GM03348 (cell line): ENCODE results near the gene TMEM212.
A peak's percentile ranks its signal among the peaks of the same experiment; 100 is the strongest.
"Not testable (repeated sequence)": the region's sequence is repeated elsewhere in the genome, so short reads cannot be mapped to it uniquely, and the experiment has no call there.

Source experiments
- DNase-seq: peaks from one replicate; pipeline ENCODE4 v3.0.0; 2012; ENCODE audit warnings: low spot score

Gene TMEM212

DNA sequence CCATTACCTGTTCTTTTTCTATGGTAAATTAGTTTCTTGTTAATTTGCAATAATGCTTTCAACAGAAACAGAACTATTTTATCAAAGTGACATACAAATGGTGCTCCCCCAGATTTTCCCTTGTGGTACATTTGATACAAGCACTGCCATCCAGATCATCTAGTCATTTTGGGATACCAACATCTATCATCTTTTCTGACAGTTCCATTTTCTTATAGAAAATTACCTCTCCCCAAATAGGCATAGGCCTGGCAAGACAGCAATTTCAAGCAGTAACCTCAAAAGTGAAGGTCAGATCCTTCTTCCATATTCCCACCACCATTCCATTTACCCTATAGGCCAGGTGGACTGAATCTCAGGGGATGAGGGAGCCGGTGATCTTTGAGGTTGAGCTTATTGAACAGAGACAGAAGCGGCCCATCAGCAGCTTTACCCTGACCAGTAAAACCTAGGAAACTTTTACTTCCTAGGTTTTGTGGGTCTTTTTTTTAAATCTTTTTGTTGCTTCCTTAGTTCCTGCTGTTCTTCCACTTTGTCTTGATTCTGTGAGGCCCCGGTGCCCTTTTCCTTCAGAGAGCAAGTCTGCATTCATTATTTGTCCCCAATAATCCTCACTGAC, 29.8 kb upstream of the TMEM212 start:
- no peak for DNase-seq

DNA sequence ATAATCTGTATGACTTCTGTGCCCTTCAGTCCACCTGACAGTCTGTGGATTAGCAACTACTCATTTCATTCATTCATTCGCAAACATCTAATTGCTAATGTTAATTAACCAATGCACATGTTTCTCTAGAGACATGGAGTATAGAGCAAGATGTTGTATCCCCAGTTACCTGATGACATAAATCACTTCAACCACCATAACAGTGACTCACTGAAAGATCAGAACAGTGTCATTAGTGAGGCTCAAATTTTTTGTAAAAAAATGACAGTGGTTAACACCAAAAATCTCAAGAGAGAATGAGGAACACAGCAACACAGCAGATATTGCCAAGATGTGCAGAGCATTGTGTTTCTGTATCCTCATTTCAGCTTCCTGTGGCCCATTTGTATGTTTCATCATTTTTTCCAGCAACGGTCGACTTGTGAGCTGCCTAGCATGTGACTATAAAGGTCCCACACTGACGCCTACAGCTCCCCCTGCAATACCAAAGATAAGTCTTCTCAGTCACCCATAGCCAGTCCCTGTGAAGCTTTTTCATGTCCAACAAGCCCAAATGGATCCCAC, 29.2 kb upstream of the TMEM212 start:
- DNase-seq = no peak

DNA sequence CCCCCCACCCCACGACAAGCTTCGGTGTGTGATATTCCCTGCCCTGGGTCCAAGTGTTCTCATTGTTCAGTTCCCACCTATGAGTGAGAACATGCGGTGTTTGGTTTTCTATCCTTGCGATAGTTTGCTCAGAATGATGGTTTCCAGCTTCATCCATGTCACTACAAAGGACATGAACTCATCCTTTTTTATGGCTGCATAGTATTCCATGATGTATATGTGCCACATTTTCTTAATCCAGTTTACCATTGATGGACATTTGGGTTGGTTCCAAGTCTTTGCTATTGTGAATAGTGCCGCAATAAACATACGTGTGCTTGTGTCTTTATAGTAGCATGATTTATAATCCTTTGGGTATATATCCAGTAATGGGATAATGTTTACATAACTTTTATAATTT, 28.5 kb upstream of the TMEM212 start:
- not testable (repeated sequence) for DNase-seq

DNA sequence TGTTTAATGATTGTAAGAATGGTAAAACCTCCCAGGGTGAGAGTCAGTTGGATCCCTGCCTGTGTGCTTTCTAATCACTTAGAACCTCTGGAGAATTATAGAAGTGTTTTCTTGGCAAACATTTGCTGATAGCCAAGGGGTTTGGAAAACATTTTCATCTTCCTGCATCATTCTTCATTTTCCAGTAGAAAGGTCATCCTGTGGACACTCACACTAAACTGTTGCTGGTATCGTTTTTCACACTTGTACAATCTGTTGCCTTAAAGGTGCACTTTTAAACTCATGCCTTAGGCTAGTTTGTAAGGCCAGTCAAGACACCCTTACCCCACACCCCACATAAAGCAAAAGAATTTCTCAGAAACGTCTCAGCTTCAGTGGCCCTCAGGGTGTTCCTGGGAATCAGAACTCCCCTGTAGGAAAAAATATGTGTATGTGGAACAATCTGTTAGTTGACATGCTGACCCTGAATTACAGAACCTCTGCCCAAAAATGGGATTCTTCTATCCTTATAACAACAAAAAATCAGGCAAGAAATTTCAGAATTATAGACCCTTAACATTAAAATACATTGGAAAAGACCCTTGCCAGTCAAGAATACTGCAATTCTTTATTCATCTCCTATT, 27.1 kb upstream of the TMEM212 start:
- DNase-seq = no peak

DNA sequence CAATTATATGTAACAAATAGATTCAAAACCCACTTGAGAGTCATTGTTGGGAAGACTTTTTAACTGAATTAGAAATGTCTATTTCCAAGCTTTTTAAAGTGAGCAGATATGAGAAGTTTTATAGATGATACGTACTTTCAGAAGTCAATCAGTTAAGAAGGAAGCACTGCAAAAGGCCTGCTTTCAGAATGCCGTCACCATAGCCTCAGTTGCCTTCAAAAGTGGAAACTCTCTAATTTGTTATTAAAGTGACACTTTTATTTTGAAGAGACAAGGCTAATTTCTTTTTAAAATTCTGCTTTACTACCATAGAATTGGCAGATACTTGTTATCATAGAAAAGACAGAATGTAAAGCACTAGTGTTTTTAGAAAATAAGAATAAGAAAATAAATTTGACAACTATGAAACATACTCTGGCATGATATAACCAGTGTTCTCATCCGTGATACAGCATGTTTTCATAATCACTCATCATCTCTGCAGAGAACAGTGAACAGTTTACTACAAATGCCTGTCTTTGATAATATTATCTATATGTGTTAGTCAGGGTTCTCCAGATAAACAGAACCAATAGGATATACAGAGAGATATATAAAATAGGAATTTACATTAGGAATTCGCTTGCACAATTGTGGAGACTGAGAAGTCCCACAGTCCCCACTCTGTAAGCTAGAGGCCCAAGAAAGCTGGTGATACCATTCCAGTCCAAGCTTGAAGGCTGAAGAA, 25.9 kb upstream of the TMEM212 start:
- no peak for DNase-seq

DNA sequence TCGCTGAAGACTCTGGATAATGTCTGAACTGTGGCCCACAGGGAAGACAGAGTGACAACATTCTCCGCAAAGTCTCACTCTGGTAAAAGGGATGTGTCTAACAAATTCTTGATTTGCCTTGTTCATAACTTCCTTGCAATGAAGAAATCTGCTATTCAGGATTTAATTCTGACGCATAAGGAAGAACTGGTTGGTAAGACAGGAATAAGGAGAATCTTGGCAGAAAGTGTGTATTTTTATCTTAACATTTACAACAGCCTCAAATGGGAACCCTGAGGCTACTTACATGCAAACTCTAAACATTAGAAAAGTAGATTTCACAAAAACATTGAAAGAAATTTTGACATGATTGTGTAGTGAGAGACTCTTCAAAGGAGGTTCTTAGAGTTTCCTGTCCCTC, 22.1 kb upstream of the TMEM212 start:
- no peak for DNase-seq

DNA sequence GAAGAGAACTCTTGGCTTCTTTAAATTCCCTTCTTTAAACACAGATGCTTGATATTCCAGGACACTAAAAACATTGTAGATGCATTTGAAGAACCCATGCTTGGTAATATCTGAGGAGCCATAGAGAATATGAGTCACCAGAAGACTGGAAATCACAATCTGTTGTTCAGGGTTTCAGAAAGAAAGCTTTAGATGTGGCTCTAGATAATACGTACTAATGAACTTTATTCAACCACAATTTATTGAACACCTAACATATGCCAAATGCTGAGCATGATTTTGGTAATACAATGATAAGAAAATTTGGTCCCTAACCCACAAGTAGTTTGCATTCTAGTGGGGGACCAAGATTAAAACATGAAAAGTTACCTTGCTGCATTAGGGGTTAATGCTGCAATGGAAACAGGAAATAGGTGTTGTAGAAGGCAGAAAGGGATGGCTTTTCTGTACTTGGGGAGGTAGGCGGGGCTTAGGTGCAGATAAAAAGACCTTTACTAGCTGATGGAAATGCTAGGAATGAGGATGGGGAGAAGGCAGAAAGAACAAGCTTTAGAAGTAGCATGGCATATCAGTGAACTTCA, 21.3 kb upstream of the TMEM212 start:
- DNase-seq = no peak

DNA sequence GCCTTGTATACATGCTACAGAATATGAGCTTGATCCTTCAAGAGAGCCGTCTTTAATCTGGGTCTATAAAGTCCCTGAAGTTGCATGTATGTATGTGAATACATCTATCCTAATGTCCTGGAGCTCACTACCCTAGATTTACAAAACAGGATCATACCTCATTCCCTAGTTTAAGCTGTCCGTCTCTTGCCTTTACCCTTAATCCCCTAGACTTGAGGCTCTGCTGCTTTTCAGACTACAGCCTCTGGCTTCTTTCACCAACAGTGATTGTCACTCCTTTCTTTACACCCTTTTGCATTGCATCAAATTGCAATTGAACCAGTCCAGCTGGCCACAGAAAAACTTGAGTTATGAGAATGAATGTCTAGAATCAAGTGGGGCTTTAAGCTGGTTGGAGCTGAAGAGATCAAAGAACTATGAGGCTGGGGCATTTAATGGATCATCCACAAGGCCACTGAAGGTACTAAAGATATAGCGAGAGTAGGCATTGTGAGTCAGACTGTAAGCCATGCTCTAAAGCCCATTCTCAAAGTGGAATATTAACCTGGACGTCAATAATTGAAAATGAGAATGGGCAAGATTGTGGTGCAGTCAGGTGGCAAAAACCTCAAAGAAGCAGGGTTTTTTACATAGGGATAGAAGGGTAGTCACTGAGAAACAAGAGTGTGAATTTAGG, 20.6 kb upstream of the TMEM212 start:
- no peak for DNase-seq

DNA sequence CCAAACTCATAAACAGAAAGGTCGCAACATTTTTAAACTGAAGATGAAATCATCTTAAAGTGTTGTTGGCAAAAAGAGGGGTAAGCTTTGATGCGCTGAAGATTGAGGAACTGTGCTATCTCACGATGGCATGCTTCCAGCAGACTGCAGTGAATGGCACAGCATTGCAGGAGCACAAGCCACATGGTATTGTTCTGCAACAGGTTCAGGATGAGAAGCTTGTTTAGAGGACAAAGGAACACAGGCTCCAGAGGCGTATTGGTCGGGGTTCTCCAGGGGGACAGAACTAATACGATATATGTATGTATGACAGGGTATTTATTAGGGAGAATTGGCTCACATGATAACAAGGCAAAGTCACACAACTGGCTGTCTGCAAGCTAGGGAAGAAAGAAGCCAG, 19.0 kb upstream of the TMEM212 start:
- no peak for DNase-seq

DNA sequence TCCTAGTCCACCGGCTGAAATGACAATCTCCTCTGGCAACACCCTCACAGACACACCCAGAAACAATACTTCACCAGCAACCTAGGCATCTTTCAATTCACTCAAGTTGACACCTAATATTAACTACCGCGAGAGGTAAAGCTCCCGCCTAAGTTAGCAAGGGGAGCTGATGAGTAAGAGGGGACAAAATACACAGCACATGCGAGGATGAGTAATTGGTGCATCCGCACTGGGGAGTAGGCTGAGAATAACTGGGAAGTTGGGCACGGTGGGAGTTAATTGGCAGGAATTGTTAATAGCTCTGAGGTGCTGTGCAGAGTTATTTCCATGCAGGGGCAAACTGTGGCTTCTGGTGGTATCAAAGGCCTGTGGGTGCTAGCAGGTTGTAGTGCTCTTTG, 18.3 kb upstream of the TMEM212 start:
- no peak for DNase-seq

DNA sequence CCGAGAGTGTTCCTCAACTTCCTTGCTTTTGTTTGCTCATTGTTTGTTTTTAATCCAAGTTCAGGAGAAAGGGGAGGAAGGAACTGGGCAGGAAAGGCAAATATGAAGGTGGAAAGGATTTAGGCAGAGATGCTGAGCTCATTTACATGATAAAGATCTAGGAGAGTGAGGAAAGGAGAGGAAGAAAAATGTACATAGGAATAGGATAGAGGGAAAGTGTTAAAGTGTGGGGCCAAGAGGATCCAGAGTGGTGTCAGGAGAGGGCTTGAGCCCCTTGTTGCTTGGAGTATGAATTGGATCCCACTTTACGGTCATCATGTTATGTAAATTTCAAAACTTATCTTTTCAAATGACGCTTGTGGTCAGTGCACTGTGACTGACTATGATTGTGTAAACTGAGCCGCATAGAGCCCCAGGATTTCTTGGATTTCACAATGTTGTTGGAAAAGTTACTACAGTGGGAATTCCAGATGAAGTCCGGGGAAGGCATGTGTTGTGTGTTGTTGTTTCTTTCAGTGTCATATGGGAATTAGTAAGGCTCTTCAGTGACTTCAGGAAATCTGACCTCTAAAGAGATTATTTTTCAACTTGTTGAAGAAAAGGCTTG, 17.8 kb upstream of the TMEM212 start:
- DNase-seq = peak; percentile 72

DNA sequence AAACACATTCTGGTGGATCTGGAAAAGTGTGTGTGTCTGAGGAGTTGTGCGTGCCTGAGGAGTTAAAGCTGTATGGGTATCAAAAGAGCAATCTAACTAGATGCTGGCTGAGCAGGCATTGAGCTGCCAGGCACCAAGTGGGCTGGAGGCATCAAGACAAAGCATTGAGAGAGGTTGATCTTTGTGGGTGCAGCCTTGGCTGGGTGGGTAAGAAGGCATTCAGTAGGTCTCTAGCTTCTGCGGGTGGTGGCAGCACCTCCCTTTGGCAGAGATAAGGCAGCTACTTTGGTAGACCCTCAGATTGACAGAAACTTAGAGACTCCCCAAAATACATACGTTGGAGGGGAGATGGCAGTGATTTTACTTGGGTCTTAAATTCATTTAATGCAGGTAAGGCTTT, 15.8 kb upstream of the TMEM212 start:
- no peak for DNase-seq

DNA sequence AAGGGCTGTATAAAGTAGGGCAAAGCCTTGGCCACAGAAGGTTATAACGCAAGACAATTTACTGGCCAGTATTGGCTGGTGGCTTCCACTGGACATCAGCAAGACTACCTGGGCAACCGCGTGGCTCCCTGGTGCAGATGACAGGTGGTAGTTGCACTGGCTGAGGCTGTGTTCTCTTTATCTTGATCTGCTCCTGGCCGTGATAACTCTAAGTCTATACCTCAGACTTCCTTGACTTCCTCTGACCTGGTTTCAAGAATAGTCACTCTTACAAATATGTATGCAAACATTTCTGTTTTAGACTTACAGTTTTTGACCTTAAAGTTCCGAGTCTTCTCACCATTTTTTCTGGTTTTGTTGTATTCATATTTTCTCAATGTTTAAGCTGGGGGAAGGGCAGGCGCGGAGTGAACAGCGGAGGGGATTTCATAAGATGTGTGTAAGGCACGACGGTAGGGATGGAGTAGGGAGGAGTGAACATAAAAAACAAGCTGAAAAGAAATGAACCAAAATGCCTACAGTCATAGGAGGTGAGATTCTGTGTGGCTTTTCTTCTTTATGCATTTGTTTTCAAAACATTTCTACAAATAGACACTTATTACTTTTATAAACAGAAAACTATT, 15.2 kb upstream of the TMEM212 start:
- DNase-seq = no peak

DNA sequence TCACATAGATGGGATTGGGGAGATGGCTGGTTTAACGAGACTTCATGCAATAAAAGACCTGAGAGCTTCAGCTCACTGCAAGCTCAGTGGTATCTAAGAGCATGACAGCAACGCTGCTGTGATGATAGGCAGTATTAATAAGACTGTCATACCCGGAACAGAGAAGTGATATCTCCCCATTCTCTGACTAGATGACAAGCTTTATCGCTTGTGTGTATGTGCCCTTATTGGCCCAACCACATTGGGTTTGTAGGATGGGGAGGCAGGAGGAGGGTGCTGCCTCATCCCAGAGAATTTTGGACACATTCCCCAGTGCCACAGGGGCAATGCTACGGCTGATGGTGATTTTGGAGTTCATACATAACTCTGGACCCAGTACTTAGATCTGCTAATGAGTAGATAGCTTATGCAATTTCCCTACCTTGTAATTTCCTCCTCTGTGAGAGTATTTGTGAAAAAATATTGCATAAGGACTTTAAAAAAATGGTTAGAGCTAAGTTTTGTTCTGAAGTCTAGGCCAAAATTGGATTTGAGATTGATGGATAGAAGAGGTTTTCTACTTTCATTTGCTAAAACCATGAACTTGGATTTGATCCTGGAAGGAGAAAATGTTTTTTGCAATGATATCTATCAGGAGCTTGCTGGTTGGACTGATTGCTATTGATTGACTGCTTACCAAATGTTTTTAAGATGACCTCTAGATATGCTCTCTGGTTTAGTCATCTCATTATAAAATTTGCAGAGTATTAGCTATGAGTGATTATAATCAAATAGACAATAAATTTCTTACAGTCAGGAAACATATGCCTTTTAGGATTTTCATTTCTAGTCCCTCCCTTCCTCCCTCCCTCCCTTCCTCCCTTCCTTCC, 14.0 kb upstream of the TMEM212 start:
- no peak for DNase-seq

DNA sequence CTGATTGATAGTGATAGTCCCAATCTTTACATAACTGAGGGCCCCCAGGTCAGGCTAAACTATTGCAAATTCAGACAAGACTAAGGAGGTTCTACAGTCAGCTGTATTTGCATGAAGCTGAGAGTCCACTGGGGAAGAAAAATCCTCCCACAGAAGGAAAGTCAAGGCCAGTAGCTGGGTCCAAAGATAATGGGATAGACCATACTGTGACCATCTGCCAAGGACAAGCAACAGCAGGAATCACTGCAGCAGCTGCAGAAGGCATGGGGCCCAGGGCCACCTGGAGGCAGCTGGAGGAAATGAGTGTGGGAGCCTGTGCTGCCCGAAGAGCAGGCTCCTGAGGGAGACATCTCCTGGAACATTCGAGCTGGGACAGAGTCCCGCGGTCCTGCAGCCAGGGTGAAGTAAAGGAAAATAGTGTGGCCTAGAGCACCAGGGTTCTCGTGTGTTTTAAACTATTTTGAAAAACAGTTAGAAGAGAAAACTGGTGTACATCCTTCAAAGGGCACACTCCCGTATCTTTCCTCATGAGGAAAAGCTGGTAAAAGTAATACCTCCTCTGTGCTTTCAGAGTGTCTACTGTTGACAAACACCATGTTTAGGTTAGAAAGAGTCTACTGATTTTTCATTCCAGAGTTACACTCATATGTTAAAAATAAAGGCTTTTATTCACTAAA, 13.2 kb upstream of the TMEM212 start:
- DNase-seq = peak; percentile 75

DNA sequence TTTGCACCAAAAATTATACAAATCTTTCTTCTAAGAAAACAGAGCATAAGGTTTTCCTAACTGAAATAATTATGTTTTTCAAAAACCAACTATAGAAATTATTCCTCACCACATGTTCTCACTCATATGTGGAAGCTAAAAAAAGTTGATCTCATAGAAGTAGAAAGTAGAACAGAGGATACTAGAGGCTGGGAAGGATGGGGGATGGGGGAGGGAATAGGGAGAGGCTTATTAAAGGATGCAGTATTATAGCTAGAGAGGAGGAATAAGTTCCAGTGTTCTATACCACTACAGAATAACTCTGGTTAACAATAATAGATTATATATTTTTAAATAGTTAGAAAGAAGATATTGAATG, 12.7 kb upstream of the TMEM212 start:
- no peak for DNase-seq

DNA sequence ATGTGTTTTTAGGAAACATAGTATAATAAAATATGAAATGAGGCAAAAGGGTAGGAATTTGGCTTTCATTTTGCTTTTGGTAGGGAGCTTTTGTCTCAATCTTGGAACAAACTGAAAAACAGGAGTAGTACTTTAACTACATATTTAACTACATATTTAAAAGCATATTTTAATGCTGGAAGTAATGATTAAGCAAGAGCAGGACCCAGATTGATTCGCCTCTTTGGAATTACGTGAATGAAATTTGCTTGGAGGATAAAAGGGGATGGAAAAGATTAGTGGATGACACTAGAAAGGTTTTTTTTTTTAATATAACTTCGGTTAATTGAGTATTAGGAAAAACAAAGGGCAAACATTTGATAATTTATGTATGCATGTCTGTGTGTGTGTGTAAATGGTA, 11.2 kb upstream of the TMEM212 start:
- DNase-seq = peak; percentile 39

DNA sequence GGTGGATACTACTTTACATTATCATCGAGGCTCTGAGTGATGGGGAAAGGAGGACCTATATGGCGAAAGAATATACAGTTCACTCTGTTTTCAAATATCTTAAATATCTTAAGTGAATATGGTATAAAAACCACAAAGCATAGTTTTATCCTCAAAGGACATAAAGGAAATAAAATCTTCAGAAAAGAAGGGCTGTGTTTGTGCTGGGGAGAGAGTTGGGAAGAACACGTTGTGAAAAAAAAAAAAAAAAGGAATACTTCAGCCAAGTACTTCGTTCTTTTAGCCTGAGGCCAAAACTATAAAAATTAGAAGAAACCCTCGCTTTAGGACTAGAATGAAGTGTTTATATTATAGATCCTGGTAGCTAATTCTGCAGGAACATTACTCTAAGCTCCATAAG, 10.2 kb upstream of the TMEM212 start:
- no peak for DNase-seq

DNA sequence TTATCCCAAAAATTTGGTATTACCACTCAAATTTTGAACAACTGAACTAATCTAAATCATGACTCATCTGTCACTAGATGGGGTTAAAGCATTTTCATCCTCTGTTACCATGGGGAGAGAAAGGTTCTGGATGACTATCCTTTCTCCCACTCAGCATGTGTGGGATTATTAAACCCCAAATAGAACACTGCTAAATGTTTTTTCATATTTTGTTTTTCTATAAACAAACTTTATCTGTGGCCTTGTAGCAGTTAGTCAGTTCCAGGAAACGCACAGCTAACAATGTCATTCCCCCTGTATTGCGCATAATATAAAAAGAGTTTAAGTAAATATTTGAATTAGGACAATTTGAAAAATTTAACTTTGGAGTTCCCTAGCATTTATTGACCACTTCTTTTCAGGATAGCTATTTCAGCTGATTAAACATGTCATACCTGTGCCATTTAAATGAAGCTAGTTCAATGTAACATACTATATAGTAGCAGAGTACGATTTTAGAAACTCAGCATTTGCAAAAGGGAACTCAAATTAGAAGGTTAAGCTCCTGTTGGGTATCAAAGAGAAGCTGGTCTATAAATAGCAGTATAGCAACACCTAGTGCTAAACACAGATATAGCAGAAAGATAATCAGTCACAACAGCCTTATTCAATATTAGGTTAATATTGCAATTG, 9.2 kb upstream of the TMEM212 start:
- DNase-seq = peak; percentile 40

DNA sequence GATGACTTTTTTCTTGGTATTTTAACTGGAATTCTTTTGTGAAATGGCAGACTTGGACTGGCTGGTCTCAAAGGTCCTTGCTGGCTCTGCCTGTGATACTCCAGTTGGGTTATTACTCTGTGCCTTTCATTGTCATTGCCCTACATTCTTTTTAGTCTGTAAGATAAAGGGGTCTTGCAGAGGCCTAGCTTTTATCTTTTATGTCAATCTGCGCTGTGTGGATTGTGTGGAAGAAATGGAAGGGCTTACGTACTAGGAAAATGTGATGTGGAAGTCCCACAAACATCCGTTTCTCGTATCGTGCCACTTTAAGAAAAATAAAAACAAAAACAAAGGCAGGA, 8.7 kb upstream of the TMEM212 start:
- no peak for DNase-seq
